Activated naive CD8-positive, alpha-beta T cell treated with anti-CD3 and anti-CD28 coated beads, Interleukin-2, amount 50 U/mL, for 24 hours (primary cell): ENCODE measurements around the gene NXPH3.

ENCODE experiments used
- ATAC-seq: fragments of 150-1000 bp; cut with Tn5 transposase; one replicate; pipeline ENCODE4 v1.10.0; 2021
- DNase-seq: peaks from one replicate; pipeline ENCODE4 v3.0.0; 2021
- H3K27ac Mint-ChIP-seq: one replicate; pipeline ENCODE4 v1.8.0; 2021; ENCODE audit warnings: mild to moderate bottlenecking, mixed read lengths
- H3K27me3 Mint-ChIP-seq: one replicate; pipeline ENCODE4 v1.8.0; 2021; ENCODE audit warnings: mixed read lengths
- H3K36me3 Mint-ChIP-seq: one replicate; pipeline ENCODE4 v1.8.0; 2021; ENCODE audit warnings: low read depth, mixed read lengths
- H3K4me1 Mint-ChIP-seq: one replicate; pipeline ENCODE4 v1.8.0; 2021; ENCODE audit warnings: mixed read lengths
- H3K4me3 Mint-ChIP-seq: one replicate; pipeline ENCODE4 v1.8.0; 2021; ENCODE audit warnings: mild to moderate bottlenecking, moderate library complexity, mixed read lengths
- H3K9me3 Mint-ChIP-seq: one replicate; pipeline ENCODE4 v1.8.0; 2021; ENCODE audit warnings: mixed read lengths

NXPH3 gene

DNA sequence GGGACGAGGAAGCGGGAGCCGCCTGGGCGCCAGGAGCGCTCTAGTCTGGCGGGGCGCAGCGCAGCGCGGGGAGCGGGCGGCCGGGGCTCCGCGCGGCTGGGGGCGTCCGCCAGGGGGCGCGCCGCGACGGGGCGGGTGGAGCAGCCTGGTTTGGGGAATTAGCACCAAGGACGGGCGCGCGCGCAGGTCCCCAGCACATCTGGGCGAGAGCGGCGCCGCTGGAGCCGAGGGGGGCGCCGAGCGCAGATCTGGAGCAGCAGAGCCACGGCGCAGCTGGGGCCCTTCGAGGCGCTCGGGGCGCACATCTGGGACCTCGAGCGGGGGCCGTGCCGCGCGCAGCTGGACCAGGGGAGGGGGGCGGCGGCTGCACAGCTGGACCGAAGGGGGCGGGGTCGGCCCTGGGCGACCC lies at the start of gene NXPH3:
Gene NXPH3, plus strand, starts transcription at position 193 of the 409 bp plus-strand sequence. CDS start 349 bp downstream, outside the sequence.
- peak; percentile 75 for ATAC-seq
- H3K4me3 Mint-ChIP-seq = peak within 1 kb of the TSS; percentile 71
- peak; percentile 81 for DNase-seq
- H3K27me3 Mint-ChIP-seq = peaks cover 56% of the 10 kb centered on the region
- H3K36me3 Mint-ChIP-seq = no peaks in the 10 kb centered on the region
- peaks cover 28% of the 10 kb centered on the region for H3K4me1 Mint-ChIP-seq
- no peak within 1 kb of the TSS for H3K27ac Mint-ChIP-seq
- H3K9me3 Mint-ChIP-seq = no peaks in the 10 kb centered on the region

DNA sequence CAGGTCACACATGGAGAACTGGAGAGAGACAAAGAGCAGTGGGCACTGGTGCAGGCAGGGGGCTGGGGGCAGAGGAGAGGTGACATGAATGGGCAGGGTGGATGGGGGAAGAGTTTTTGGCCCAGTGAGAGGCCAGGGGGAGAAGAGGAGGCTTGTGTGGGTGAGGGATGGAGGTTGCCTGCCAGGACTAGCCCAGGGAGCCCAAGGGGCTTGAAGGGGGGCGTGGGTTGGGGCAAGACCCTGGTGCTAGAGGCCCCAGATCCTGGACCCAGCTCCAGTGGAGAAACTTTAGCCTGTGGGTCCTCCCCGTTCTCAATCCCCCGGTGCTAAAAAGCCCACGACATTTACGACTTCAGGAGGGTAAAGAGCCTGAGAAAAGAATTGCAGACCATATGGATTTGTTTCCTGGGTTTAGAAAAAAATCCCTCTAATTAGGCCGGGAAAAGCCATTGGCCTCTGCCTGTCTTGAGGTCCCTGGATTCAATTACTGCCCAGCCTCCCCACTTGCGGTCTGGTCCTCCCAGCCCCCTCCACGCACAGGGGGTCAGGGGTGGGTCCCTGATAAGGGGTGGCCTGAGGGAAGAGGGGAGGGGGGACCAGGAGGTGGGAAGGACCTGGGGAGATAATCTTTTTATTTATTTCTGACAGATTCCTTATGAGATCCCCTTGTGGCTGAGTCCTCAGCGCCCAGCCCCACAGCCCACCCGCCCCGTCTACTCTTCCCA lies 47.6 kb upstream of the NXPH3 start:
- H3K27me3 Mint-ChIP-seq = peaks cover 16% of the 10 kb centered on the region
- no peaks in the 10 kb centered on the region for H3K9me3 Mint-ChIP-seq
- H3K36me3 Mint-ChIP-seq = no peaks in the 10 kb centered on the region
- no peak overlapping the region for H3K4me3 Mint-ChIP-seq
- no peak for DNase-seq
- ATAC-seq = no peak
- H3K27ac Mint-ChIP-seq = no peak overlapping the region
- H3K4me1 Mint-ChIP-seq = peaks cover 3% of the 10 kb centered on the region

GRCh38 chr17:49528966-49529365 lies 46.7 kb upstream of the NXPH3 start:
- Mint-ChIP-seq H3K9me3 (no peaks in the 10 kb centered on the region), H3K27ac (no peak overlapping the region), H3K27me3 (peaks cover 19% of the 10 kb centered on the region), H3K4me3 (no peak overlapping the region), H3K36me3 (no peaks in the 10 kb centered on the region), H3K4me1 (no peaks in the 10 kb centered on the region)
- no peak for ATAC-seq
- no peak for DNase-seq

GRCh38 chr17:49530118-49530517 lies 45.6 kb upstream of the NXPH3 start:
- no peaks in the 10 kb centered on the region for H3K4me1 Mint-ChIP-seq
- H3K36me3 Mint-ChIP-seq = no peaks in the 10 kb centered on the region
- H3K9me3 Mint-ChIP-seq = no peaks in the 10 kb centered on the region
- ATAC-seq (no peak), DNase-seq (no peak)
- no peak overlapping the region for H3K27ac Mint-ChIP-seq
- no peak overlapping the region for H3K4me3 Mint-ChIP-seq
- H3K27me3 Mint-ChIP-seq = peaks cover 22% of the 10 kb centered on the region

- Mint-ChIP-seq H3K27me3 (no peaks in the 10 kb centered on the region), H3K36me3 (no peaks in the 10 kb centered on the region), H3K4me1 (no peaks in the 10 kb centered on the region), H3K27ac (no peak overlapping the region), H3K4me3 (no peak overlapping the region), H3K9me3 (peaks cover 11% of the 10 kb centered on the region)
- DNase-seq = no peak
- no peak for ATAC-seq
These were observed 31.8 kb upstream of the NXPH3 start for GRCh38 chr17:49543860-49544259.

DNA sequence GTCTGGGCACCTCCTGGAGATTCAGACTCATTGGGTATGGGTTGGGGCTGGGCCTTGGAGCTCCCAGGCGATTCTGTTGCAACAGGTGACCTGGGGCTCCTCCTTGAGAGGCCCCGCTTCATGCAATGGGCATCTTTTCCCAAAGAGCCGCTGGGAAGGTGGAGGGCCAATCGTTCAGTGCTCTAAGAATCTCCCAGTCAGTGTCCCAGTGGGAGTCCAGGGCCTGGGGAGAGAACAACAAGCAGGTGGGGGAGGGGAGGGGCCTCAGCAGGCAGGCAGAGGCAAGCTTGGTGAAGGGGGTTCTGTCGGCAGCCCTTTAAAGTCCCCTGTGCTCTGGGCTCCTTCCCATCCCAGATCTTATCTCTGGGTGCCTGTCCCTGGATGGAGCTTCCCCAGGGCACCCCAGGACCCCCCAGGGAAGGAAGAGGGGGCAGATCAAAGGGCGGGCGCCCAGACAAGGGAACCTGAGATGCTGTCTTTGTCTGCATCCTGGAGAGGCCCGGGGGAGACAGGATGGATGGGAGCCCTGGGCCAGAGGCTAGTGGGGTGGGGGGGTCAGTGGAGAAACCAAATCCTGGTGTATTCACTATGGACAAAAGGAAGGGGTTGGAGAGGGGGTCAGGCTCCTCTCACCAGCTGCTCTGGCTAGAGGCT lies 30.5 kb upstream of the NXPH3 start:
- H3K4me3 Mint-ChIP-seq = no peak overlapping the region
- no peak for ATAC-seq
- H3K27me3 Mint-ChIP-seq = no peaks in the 10 kb centered on the region
- peaks cover 11% of the 10 kb centered on the region for H3K9me3 Mint-ChIP-seq
- no peak overlapping the region for H3K27ac Mint-ChIP-seq
- no peaks in the 10 kb centered on the region for H3K36me3 Mint-ChIP-seq
- DNase-seq = no peak
- H3K4me1 Mint-ChIP-seq = no peaks in the 10 kb centered on the region

DNA sequence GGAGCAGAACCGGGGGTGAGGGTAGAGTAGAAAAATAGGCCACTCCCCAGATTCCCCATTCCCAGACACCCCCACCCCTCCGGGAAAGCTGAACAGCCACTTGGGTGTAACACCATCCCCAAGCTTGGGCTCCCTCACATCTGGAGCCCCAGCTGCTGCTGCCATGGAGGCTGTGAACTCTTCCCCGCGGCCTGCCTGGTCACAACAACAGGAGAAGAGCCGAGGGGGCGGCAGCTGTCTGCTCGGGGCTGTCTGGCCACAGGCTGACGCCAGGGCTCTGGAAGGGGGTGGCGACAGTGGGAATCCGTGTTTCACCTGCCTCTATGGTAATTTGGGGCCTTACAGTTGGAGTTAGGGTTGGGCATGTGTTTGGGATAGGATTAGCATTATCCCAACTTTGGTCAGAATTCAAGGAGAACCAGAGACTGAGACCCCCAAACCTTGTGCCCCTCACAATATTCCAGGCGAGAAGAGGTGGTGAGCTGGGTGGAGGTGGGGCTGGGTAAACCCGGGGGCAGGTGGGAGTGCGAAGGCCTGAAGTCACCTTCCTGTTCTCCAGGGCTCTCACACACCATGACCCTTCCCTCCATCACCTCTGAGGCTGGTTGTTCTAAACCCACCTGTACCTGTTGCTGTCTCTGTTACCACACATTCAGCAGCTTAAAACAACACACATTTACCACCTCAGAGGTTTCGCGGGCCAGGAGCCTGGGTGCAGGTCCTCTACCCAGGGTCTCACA lies 29.7 kb upstream of the NXPH3 start:
- Mint-ChIP-seq H3K27ac (no peak overlapping the region), H3K36me3 (no peaks in the 10 kb centered on the region), H3K9me3 (peaks cover 10% of the 10 kb centered on the region), H3K27me3 (no peaks in the 10 kb centered on the region), H3K4me1 (no peaks in the 10 kb centered on the region), H3K4me3 (no peak overlapping the region)
- DNase-seq = no peak
- ATAC-seq = no peak

DNA sequence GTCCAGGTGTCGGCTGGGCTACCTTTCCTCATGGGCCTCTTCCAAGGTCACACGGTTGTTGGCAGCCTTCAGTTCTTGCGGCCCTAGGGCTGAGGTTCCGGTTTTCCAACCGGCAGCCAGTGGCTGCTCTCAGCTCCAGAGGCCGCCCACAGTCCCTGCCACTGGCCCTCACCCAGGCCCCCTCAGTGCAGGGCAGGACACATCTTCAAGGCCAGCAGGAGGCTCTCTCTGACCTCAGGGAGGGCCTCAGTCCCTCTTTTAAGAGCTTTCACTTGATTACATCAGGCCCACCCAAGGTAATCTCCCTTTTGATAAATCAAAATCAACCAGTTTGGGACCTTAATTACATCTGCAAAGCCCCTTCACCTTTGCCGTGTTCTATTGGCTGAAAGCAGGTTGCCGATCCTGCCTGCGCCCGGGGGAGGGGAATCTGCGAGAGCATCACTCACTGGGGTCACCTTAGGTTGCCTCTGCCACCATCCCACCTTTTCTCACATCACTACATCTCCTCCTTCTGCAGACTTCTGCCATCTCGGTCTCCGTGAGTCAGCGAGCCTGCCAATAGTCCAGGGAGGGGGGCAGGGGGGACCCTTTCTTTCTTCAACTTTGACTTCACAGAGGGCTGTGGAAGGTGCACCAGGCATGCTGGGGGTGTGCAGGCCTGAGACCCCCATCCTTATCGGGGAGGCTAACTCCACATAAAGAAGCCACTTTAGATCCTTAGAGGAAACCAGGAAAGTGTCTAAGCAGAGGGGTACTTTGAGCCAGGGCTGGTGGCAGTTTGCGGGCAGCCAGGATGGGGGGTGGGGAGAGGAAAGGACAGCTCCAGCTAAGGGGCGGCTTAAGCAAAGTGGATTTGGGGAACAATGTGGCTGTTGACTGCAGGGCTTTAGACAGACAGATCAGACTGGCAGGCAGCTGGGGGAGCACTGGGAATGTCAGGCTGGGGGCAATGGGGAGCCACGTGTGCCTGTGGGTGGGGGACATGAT lies 28.8 kb upstream of the NXPH3 start:
- no peak for ATAC-seq
- Mint-ChIP-seq H3K4me1 (no peaks in the 10 kb centered on the region), H3K27ac (no peak overlapping the region), H3K4me3 (no peak overlapping the region), H3K9me3 (peaks cover 4% of the 10 kb centered on the region), H3K36me3 (no peaks in the 10 kb centered on the region), H3K27me3 (no peaks in the 10 kb centered on the region)
- no peak for DNase-seq

DNA sequence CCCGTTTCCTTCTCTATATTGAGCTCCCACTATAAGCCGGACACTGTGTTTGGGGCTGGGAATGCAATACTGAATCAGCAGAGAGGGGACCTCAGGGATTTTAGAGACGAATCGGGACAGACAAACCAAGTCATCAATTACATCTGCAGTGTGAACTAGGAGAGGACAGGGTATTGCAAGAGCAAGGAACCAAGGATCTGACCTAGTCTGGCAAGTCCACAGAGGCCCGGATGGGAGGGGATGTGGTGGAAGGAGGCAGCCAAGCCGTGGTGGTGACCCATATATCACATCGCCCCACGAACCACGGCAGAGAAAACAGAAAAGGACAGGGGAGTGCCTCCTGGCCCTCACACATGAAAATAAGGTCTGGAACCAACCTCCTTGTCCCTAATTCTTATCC lies 28.1 kb upstream of the NXPH3 start:
- H3K9me3 Mint-ChIP-seq = no peaks in the 10 kb centered on the region
- no peak overlapping the region for H3K4me3 Mint-ChIP-seq
- H3K27me3 Mint-ChIP-seq = no peaks in the 10 kb centered on the region
- H3K36me3 Mint-ChIP-seq = no peaks in the 10 kb centered on the region
- DNase-seq (no peak), ATAC-seq (no peak)
- H3K4me1 Mint-ChIP-seq = no peaks in the 10 kb centered on the region
- no peak overlapping the region for H3K27ac Mint-ChIP-seq

- H3K36me3 Mint-ChIP-seq = no peaks in the 10 kb centered on the region
- no peak for ATAC-seq
These were observed 27.6 kb upstream of the NXPH3 start for GRCh38 chr17:49548051-49548505.

GRCh38 chr17:49548506-49549310 lies 27.0 kb upstream of the NXPH3 start:
- ATAC-seq (no peak), DNase-seq (no peak)
- Mint-ChIP-seq H3K36me3 (no peaks in the 10 kb centered on the region), H3K9me3 (no peaks in the 10 kb centered on the region), H3K27ac (no peak overlapping the region), H3K4me1 (no peaks in the 10 kb centered on the region), H3K27me3 (no peaks in the 10 kb centered on the region), H3K4me3 (no peak overlapping the region)

More at GRCh38 chr17:49548051-49548505, 27.6 kb upstream of the NXPH3 start:
- H3K27me3 Mint-ChIP-seq = no peaks in the 10 kb centered on the region
- no peak overlapping the region for H3K4me3 Mint-ChIP-seq
- H3K27ac Mint-ChIP-seq = no peak overlapping the region
- no peaks in the 10 kb centered on the region for H3K9me3 Mint-ChIP-seq
- H3K4me1 Mint-ChIP-seq = no peaks in the 10 kb centered on the region
- no peak for DNase-seq

GRCh38 chr17:49549311-49549605 lies 26.4 kb upstream of the NXPH3 start:
- DNase-seq = no peak
- no peaks in the 10 kb centered on the region for H3K4me1 Mint-ChIP-seq
- no peak overlapping the region for H3K27ac Mint-ChIP-seq
- no peaks in the 10 kb centered on the region for H3K36me3 Mint-ChIP-seq
- H3K4me3 Mint-ChIP-seq = no peak overlapping the region
- ATAC-seq = no peak
- H3K27me3 Mint-ChIP-seq = no peaks in the 10 kb centered on the region
- no peaks in the 10 kb centered on the region for H3K9me3 Mint-ChIP-seq

DNA sequence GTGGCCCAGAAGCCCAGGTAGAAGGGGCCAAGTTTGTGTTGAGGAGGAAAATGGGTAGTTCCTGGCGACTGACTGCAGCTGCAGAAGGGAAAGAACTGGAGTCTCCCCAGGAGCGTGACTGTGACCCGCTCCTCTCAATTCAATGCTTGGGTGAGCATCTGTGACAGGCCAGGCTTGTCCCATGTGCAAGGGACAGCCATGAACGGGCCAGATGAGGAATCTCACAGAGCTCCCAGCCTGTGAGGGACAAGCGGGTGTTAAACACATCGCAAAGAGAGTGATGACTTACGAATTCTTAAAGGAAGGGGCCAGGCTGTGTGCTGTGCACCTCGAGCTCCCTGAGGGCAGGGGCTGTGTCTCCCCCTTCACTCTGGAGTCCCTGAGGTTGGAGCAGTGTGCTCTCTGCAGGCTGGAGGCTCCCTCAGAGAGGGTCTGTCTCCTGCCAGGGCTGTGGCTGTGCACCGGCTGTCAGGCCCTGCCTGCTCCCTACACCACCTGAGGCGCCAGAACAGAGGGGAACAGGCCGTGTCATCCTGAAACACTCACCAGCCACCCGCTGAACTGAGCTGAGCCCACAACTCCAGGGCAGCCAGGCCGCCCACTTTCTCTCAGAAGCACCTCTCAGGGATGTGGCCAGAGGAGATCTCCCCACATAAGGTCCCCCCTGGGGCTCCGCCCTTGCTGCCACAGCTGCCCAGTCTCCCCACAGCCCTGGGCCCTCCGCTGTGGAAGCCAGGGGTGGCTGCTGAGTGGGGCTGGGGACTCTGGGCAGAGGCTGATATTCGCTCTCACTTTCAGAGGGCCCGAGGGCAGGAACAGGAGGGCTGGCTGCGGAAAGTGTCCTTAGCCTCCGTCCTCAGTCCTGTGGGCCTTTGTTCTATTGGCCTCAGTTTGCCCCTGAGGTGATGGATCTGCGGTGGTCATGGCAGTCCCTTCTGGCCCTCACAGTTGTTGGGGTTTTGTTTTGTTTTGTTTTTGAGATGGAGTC lies 25.7 kb upstream of the NXPH3 start:
- H3K36me3 Mint-ChIP-seq = no peaks in the 10 kb centered on the region
- no peaks in the 10 kb centered on the region for H3K4me1 Mint-ChIP-seq
- no peaks in the 10 kb centered on the region for H3K27me3 Mint-ChIP-seq
- ATAC-seq = no peak
- H3K27ac Mint-ChIP-seq = no peak overlapping the region
- H3K4me3 Mint-ChIP-seq = no peak overlapping the region
- H3K9me3 Mint-ChIP-seq = no peaks in the 10 kb centered on the region
- DNase-seq = no peak
